ENCODE results near the gene CRELD2.

The CRELD2 gene

DNA sequence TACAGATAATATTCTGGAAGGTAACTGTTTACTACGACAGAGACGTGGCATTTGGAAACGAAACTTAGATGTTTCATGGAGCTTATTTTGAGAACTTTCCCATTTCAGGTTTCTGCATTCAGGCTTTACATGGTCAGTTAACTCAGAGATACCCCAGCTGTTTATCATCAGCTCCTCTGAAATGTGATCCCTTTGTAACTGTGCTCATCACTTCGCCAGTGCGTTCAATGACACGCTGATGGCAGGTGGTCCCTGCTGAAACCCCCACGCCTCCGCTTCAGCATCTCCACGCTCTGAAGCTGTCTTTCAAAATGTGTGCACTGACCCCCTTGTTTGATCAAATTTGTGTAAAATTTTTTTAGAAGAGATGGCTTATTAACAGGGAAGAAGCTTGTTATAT lies 30.7 kb upstream of the CRELD2 start:
- no peak for DNase-seq (ENCODE audit: low read depth)

GRCh38 chr22:49889071-49889470 lies 29.4 kb upstream of the CRELD2 start:
- DNase-seq (ENCODE audit: low read depth), result no peak

GRCh38 chr22:49892226-49892899 lies 26.1 kb upstream of the CRELD2 start:
- no peak for DNase-seq (ENCODE audit: low read depth)

GRCh38 chr22:49893025-49893424 lies 25.4 kb upstream of the CRELD2 start:
- no peak for DNase-seq (ENCODE audit: low read depth)

- no peak for DNase-seq (ENCODE audit: low read depth)
Observed at GRCh38 chr22:49894322-49895054, 23.9 kb upstream of the CRELD2 start.

DNA sequence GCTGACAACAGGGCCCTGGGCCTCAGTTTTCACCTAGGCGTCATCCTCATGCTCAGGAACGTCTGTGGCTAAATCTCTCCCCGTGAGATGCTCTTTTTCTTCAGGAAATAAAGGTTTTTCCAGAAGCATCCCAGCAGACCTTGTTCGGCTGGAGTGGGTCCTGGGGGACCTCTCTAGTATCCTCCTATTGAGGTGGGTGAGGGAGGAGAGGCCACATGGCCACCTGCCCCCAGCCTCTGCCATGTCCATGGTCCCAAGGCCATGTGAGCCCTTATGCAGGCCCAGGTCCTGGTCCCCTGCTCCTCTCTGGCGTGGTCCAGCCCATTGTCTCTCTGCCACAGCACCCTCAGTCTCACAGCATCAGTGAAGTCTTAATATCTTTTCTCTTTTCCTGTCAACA lies 22.2 kb upstream of the CRELD2 start:
- DNase-seq (ENCODE audit: low read depth), result no peak

- no peak for DNase-seq (ENCODE audit: low read depth)
Observed at GRCh38 chr22:49897015-49897684, 21.3 kb upstream of the CRELD2 start.

GRCh38 chr22:49899530-49899929 lies 18.9 kb upstream of the CRELD2 start:
- no peak for DNase-seq (ENCODE audit: low read depth)

GRCh38 chr22:49900441-49901230 lies 17.8 kb upstream of the CRELD2 start:
- no peak for DNase-seq (ENCODE audit: low read depth)

DNA sequence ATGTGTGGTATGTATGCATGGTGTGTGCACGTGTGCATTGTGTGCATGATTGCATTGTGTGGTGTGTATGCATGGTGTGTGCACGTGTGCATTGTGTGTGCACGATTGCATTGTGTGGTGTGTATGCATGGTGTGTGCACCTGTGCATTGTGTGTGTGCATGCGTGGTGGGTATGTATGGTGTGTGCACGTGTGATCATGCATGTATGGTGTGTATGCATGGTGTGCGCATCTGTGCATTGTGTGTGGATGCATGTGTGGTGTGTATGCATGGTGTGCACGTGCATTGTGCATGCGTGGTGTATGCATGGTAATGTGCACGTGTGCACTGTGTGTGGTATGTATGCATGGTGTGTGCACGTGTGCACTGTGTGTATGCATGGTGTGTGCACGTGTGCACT lies 17.0 kb upstream of the CRELD2 start:
- DNase-seq (ENCODE audit: low read depth), result no peak

DNA sequence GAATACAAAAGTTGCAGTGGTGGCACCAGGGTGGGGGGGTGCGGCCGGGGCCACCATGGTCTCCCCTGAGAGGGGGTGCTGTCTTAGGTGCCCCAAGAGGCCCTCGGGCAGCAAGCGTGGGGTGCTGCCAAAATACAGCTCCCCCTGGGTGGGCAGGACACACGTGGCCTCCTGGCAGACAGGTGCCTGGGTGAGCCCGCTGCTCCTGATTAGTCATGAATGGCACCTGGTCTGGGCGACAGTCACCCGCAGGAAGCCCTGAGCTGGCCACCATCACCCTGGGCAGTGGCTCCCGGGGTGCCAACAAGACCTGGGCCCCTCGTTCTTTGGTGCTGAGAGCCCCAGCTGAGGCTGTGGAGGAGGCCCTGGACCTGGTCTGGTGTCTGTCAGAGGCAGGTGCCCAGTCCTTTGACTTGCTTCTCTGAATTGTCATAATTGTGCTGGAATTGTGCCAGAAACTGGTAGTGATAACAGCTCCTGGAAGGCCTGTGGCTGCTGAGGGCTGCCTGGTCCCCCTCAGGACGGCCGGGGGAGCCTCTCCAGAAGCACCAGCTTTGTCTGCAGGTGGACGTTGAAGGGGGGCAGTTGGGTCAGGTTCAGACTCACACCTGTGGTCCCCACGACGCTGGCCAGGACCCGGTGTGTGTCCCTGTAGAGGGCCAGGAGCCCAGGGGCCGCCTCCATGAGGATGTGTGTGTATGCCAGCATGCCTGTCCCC lies 15.0 kb upstream of the CRELD2 start:
- DNase-seq (ENCODE audit: low read depth), result no peak

DNA sequence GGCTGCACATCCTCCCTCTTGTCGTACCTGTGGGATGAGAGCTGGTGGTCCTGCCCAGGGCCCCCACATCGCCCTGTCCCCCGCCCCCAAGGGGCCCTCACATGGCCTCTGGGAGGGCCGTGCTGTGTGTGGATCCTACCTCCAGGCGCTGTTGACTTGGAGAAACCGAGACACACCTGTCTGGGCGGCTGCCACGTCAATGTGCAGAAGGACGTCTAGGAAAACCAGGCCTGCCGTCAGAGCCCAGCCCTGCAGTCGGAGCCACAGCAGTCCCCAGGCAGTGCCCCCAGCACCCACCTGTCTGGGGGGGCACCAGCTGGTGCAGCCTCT lies 14.4 kb upstream of the CRELD2 start:
- DNase-seq (ENCODE audit: low read depth), result no peak

- no peak for DNase-seq (ENCODE audit: low read depth)
Observed at GRCh38 chr22:49905465-49905864, 13.0 kb upstream of the CRELD2 start.

GRCh38 chr22:49906071-49906798 lies 12.2 kb upstream of the CRELD2 start:
- DNase-seq (ENCODE audit: low read depth), result no peak

DNA sequence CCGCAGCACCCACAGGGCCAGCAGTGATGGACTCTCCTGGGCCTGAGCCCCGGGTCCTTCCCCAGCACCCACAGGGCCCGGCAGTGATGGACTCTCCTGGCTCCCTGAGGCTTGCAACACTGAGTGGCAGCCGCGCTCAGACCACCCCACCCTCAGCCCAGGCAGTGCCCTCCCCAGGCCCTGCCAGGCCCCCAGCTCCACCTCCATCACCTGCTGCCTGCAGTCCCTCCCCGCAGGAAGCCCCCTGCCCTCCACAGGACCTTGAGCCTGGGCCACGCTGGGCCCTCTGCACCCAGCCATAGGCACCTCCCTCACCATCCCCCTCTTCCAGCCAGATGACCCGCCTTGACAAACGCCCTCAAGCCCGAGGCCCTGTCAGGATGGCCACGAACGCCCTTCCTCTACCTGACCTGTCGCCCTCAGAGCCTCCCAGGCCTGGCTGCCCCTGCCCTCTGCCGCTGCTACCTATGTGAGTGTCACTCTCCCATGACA lies 11.6 kb upstream of the CRELD2 start:
- no peak for DNase-seq (ENCODE audit: low read depth)

DNA sequence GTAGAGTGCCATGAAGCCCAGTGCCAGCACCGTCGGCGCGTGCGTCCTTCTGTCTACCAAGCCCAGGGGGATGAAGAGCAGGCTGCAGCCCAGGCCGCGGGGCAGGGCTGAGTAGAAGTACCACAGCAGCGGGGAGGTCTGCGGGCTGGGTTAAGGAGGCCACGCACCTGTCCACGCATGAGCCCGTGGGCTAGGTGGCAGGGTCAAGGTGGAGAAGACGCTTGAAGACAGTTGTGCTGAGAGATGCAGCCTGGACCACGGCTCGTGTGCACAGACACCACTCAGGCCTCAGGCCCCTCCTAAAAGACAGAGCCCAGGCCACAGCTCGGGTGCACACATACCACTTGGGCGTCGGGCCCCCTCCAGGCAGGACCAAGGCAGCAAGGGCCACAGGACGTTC lies 10.6 kb upstream of the CRELD2 start:
- DNase-seq (ENCODE audit: low read depth), result no peak

GRCh38 chr22:49909476-49910205 lies 8.8 kb upstream of the CRELD2 start:
- no peak for DNase-seq (ENCODE audit: low read depth)

- DNase-seq (ENCODE audit: low read depth), result no peak
Observed at GRCh38 chr22:49910229-49911155, 7.9 kb upstream of the CRELD2 start.

DNA sequence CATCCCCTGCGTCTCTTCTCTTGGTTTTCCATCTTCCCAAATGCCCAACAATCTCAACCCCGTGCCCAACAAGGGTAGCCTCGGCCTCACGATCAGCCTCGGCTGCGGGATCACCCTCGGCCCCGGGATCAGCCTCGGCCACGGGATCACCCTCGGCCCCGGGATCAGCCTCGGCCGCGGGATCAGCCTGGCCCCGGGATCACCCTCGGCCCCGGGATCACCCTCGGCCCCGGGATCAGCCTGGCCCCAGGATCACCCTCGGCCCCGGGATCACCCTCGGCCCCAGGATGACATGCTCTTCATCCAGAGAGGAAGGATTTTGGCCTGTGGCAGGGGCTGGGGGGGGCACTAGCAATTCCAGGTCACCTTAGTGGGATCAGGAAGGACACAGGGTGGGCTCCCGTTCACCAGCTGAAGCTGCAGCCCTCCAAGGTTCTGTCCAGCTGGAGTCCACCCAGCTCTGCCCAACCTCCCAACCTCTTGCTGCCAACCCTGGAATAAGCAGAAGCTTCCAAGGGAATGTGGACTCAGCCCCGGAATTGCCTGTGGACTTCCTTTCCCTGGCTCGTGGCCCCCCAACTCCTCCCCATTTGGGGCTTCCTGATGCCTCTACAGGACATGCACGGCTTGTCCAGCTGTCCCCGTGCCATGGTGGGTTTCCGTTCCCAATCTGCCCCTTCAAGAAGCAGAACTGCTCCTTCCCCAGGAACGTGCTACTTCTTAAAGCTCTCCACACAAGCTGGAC lies 6.4 kb upstream of the CRELD2 start:
- DNase-seq (ENCODE audit: low read depth), result no peak

Data from activated gamma-delta T cell treated with anti-CD3 and anti-CD28 coated beads, Interleukin-2, amount 50 U/mL, for 16 hours (primary cell).